K562 (cell line): ENCODE data around the gene ASB4. TPM values are rescaled to one million over a fixed set of nuclear protein-coding genes. Genes with fewer than 3 reads are reported as not detected.

Experiments used
- ATF6 ChIP-seq: sonication (generic); formaldehyde crosslinking; IDR thresholded peaks from 2 replicates; pipeline ENCODE4 v1.4.0; 2020; ENCODE audit warnings: mild to moderate bottlenecking, missing genetic modification reagents
- ATF7 ChIP-seq: fragments of 450-650 bp; IDR thresholded peaks from 2 replicates; pipeline ENCODE4 v1.7.1; 2014; ENCODE audit warnings: mild to moderate bottlenecking, moderate library complexity
- CTCFL ChIP-seq: IDR thresholded peaks from 2 replicates; pipeline ENCODE4 v1.6.1; 2011; ENCODE audit warnings: borderline replicate concordance, low read depth, mild to moderate bottlenecking, moderate library complexity, low read length; ENCODE audit not compliant: insufficient read depth, poor library complexity, severe bottlenecking
- NFIC ChIP-seq: fragments of 450-650 bp; IDR thresholded peaks from 2 replicates; pipeline ENCODE4 v1.6.1; 2017; ENCODE audit warnings: mild to moderate bottlenecking, inconsistent platforms
- NR2F6 ChIP-seq: fragments of 450-650 bp; formaldehyde crosslinking; IDR thresholded peaks from 2 replicates; pipeline ENCODE4 v1.4.0; 2020; ENCODE audit warnings: mild to moderate bottlenecking
- PATZ1 ChIP-seq: fragments of 250-450 bp; sonication (Bioruptor Pico); IDR thresholded peaks from 2 replicates; pipeline ENCODE4 v1.5.0; 2020; ENCODE audit warnings: mild to moderate bottlenecking, borderline replicate concordance
- PYGO2 ChIP-seq: fragments of 450-650 bp; IDR thresholded peaks from 2 replicates; pipeline ENCODE4 v1.6.1; 2016; ENCODE audit warnings: mild to moderate bottlenecking, missing genetic modification characterization, moderate library complexity, missing compliant biosample characterization
- SMAD3 ChIP-seq: fragments of 450-650 bp; formaldehyde crosslinking; conservative IDR thresholded peaks from 2 replicates; pipeline ENCODE4 v1.4.0; 2020; ENCODE audit warnings: mild to moderate bottlenecking
- STAT6 ChIP-seq: sonication (generic); formaldehyde crosslinking; IDR thresholded peaks from 2 replicates; pipeline ENCODE4 v1.8.1; 2023; ENCODE audit warnings: mild to moderate bottlenecking, missing genetic modification reagents
- SUPT5H ChIP-seq: fragments of 450-650 bp; IDR thresholded peaks from 2 replicates; pipeline ENCODE4 v1.6.1; 2016
- TEAD2 ChIP-seq: fragments of 450-650 bp; IDR thresholded peaks from 2 replicates; pipeline ENCODE4 v1.6.1; 2016; ENCODE audit warnings: missing genetic modification characterization, control low read depth, missing compliant biosample characterization
- ZBTB8A ChIP-seq: fragments of 450-650 bp; IDR thresholded peaks from 2 replicates; pipeline ENCODE4 v1.6.1; 2018; ENCODE audit warnings: mild to moderate bottlenecking, moderate library complexity; ENCODE audit not compliant: partially characterized antibody
- ZHX1 ChIP-seq: fragments of 150-350 bp; conservative IDR thresholded peaks from 2 replicates; pipeline ENCODE4 v1.6.1; 2014; ENCODE audit warnings: low read length
- ZNF24 ChIP-seq: fragments of 450-650 bp; IDR thresholded peaks from 2 replicates; pipeline ENCODE4 v1.6.1; 2016
- ZNF316 ChIP-seq: fragments of 450-650 bp; IDR thresholded peaks from 2 replicates; pipeline ENCODE4 v1.6.1; 2016
- ZNF347 ChIP-seq: fragments of 450-650 bp; formaldehyde crosslinking; IDR thresholded peaks from 2 replicates; pipeline ENCODE4 v1.4.0; 2020; ENCODE audit warnings: low read depth, mild to moderate bottlenecking, moderate library complexity
- polyA plus RNA-seq, 8 experiments: library from polyadenylated mRNA; depleted of rRNA in 4 of 8; stranded (reverse) in 5 of 8; unstranded in 3 of 8; fragments of >200 nt; fragmentation: Nextera tagmentation in 2 of 8; fragmentation: Illumina TruSeq in 1 of 8; extraction: Ambion mirVana in 2 of 8; extraction: Trizol in 1 of 8; gene quantifications; 2 replicates each; pipeline versions ENCODE4 v1.2.1 to v1.2.3, GENCODE V29; 2011 to 2014; ENCODE audit warnings: inconsistent platforms in 1 of 8, missing spikeins in 1 of 8
- total RNA-seq, 7 experiments: library from RNA; depleted of rRNA in 6 of 7; stranded (reverse); fragments of >200 nt in 6 of 7; fragmentation: Illumina TruSeq in 2 of 7; extraction: Trizol in 2 of 7; gene quantifications; 2 replicates each; pipeline versions ENCODE4 v1.2.1 to v1.2.3, GENCODE V29; 2011 to 2021; ENCODE audit warnings: low replicate concordance in 1 of 7

Gene ASB4
- total and polyA plus RNA-seq, 9 of the 15 experiments (the other 6 are each of a cell fraction or from before 2014, with no cell fraction given) = 0.03 to 0.07 TPM; not detected in 7

GRCh38 chr7:95549818-95550529, 64.2 kb downstream of the ASB4 start (continued):
- TF ChIP-seq ZHX1 (no peak), PYGO2 (tag) (no peak), STAT6 (CRISPR knock-in tag) (no peak), PATZ1 (CRISPR knock-in tag) (no peak), ZNF347 (CRISPR knock-in tag) (no peak), NFIC (peak; percentile 51; the same call in 1 of the 2 replicates), SMAD3 (CRISPR knock-in tag) (no peak), ZNF24 (no peak), ZNF316 (no peak), TEAD2 (tag) (no peak), NR2F6 (no peak), ATF7 (peak; percentile 42; the same call in 1 of the 2 replicates), CTCFL (no peak), SUPT5H (no peak), ZBTB8A (no peak), ATF6 (CRISPR knock-in tag) (no peak)
